Esophagus muscularis mucosa (tissue), 3 donors: ENCODE data around the gene ANKS1A.

Experiments used
- CTCF ChIP-seq, 3 experiments: fragments of 200-600 bp in 2 of 3; fragments of 450-650 bp in 1 of 3; sonication (generic) in 2 of 3; IDR thresholded peaks; one replicate each; pipeline ENCODE4 v1.5.1; 2017 to 2019; ENCODE audit warnings: antibody characterized with exemption in 3 of 3, mild to moderate bottlenecking in 2 of 3, moderate library complexity in 1 of 3
- POLR2A ChIP-seq: fragments of 450-650 bp; IDR thresholded peaks from one replicate; pipeline ENCODE4 v1.6.1; 2017; ENCODE audit warnings: antibody characterized with exemption, moderate library complexity, mild to moderate bottlenecking, low read depth

DNA sequence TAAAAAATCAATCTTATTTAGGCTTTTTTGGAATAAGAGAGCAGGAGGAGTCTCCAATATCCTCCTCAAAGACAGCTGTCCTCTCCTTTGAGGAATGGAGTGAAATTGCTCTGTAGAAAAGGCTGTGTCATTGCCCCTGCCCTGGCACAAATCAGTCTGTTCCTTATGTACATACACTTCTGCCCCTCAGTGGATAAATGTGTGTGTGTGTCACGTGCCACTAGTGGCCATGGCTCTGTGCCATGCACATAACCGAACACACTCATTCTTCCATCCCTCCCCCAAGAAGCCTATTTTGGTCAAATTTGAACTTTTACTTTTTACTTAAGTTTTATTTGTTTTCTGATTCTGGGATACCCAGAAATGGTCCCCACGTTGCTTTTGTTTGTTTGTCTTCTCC, 49.2 kb downstream of the ANKS1A start:
- TF ChIP-seq CTCF (IDR thresholded peaks at IDR 0.05) (no peak), POLR2A (no peak)
